Peyer's patch (tissue), 4 donors: ENCODE measurements around the gene BRMS1L. TPM values are rescaled to one million over a fixed set of nuclear protein-coding genes. Genes with fewer than 3 reads are reported as not detected.
A peak's percentile ranks its signal among the peaks of the same experiment; 100 is the strongest.

Experiments
- DNase-seq, 3 donors: peaks; one replicate each; pipeline ENCODE4 v3.0.0-alpha.2; 2017 to 2019
- H3K27ac ChIP-seq, 4 donors: fragments of 200-600 bp; sonication (generic); one replicate each; pipeline ENCODE4 v1.5.1; 2016 to 2019
- H3K27me3 ChIP-seq, 2 donors: fragments of 200-600 bp; sonication (generic); one replicate each; pipeline ENCODE4 v1.5.1; 2019
- H3K36me3 ChIP-seq, 3 donors: fragments of 200-600 bp; sonication (generic); one replicate each; pipeline ENCODE4 v1.5.1; 2016 to 2019
- H3K4me1 ChIP-seq, 4 donors: fragments of 200-600 bp; sonication (generic); one replicate each; pipeline ENCODE4 v1.5.1; 2016 to 2019
- H3K4me3 ChIP-seq, 4 donors: fragments of 200-600 bp; sonication (generic); 1 replicate in 3 of 4; 2 replicates in 1 of 4; pipeline ENCODE4 v1.5.1; 2016 to 2019; ENCODE audit warnings: mild to moderate bottlenecking in 1 of 4
- H3K9me3 ChIP-seq, 4 donors: fragments of 200-600 bp; sonication (generic); one replicate each; pipeline ENCODE4 v1.5.1; 2016 to 2019; ENCODE audit warnings: mild to moderate bottlenecking in 1 of 4
- POLR2A ChIP-seq, 2 donors: fragments of 450-650 bp; IDR thresholded peaks; one replicate each; pipeline ENCODE4 v1.5.1; 2017; ENCODE audit warnings: antibody characterized with exemption in 2 of 2, mild to moderate bottlenecking in 2 of 2, moderate library complexity in 2 of 2
- total RNA-seq, 4 donors: library from RNA; depleted of rRNA; stranded (reverse); fragments of >200 nt; gene quantifications; one replicate each; pipeline ENCODE4 v1.1.0, GENCODE V29; 2016
- TF ChIP-seq, protein P1 (sequence below), 6 experiments: fragments of 450-650 bp in 4 of 6; fragments of 200-600 bp in 2 of 6; sonication (generic) in 1 of 6; IDR thresholded peaks; one replicate each; pipeline ENCODE4 v1.5.1; 2017 to 2019; ENCODE audit warnings: antibody characterized with exemption in 6 of 6, mild to moderate bottlenecking in 3 of 6, moderate library complexity in 1 of 6

The BRMS1L gene
- total RNA-seq, 4 donors from 2014 or later: 0.53 to 4.1 (median 2.4) TPM

DNA sequence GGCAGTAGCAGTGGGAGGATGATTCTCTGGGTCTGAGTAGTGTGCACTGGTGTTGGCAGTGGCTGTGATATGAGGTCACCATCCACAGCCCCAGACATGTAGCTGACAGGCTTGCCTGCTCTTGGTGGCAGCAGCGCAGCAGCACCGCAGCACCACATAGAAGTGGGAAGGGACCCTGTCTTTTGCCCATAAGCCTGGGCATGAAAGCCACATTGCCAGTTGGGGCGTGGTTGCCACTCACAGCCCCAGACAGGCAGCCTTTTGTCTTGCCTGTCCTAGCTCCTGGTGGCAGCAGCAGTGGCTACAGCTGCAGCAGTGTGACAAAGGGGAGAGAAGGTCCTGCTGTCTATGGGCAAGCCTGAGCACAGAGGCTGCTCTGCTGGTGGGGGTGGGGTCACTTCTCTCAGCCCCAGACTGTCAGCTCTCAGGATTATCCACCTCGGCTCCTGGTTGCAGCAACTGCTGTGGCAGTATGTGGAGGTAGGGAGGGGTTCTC, 71.5 kb downstream of the BRMS1L start:
- Histone ChIP-seq H3K27ac (no peak overlapping the region), H3K4me3 (no peak overlapping the region), H3K4me1 (no peaks in the 10 kb centered on the region), H3K27me3 (no peaks in the 10 kb centered on the region), H3K9me3 (no peaks in the 10 kb centered on the region), H3K36me3 (no peaks in the 10 kb centered on the region)
- TF ChIP-seq, protein P1, sequence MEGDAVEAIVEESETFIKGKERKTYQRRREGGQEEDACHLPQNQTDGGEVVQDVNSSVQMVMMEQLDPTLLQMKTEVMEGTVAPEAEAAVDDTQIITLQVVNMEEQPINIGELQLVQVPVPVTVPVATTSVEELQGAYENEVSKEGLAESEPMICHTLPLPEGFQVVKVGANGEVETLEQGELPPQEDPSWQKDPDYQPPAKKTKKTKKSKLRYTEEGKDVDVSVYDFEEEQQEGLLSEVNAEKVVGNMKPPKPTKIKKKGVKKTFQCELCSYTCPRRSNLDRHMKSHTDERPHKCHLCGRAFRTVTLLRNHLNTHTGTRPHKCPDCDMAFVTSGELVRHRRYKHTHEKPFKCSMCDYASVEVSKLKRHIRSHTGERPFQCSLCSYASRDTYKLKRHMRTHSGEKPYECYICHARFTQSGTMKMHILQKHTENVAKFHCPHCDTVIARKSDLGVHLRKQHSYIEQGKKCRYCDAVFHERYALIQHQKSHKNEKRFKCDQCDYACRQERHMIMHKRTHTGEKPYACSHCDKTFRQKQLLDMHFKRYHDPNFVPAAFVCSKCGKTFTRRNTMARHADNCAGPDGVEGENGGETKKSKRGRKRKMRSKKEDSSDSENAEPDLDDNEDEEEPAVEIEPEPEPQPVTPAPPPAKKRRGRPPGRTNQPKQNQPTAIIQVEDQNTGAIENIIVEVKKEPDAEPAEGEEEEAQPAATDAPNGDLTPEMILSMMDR (IDR thresholded peaks at IDR 0.05): peak in 1 of 6 experiments; percentile 3
- TF ChIP-seq POLR2A (IDR thresholded peaks at IDR 0.05): no peak
- DNase-seq: no peak

DNA sequence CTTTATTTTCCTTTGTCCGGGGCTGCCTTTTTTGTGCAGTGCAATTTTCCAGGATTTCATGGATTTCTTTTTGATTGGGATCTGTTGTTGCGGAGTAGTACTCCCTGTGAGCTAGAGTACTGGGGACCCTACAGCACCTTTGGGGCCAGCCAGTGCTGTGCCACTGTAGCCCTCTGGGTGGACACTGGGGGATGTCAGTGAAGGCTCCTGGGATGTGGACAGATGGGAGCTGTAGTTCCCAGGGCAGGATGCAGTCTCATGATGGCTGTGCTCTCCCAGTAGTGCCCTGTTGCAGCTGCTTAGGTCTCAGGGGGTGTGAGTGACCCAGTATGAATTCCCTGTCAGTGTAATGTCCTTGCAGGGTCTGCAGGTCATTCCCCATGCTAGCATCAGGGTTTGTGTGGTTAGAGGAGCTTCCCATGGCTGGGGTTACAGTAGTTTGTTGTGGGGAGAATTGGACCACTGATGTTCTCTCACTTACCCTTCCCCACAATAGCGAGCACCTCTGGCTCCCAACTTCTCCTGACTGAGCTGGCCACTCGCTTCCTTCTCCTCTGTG, 72.2 kb downstream of the BRMS1L start:
- Histone ChIP-seq H3K9me3 (no peaks in the 10 kb centered on the region), H3K4me3 (no peak overlapping the region), H3K4me1 (no peaks in the 10 kb centered on the region), H3K27me3 (no peaks in the 10 kb centered on the region), H3K36me3 (no peaks in the 10 kb centered on the region), H3K27ac (no peak overlapping the region)
- TF ChIP-seq POLR2A (IDR thresholded peaks at IDR 0.05): no peak
- TF ChIP-seq, protein P1 (IDR thresholded peaks at IDR 0.05): no peak
- no peak for DNase-seq

DNA sequence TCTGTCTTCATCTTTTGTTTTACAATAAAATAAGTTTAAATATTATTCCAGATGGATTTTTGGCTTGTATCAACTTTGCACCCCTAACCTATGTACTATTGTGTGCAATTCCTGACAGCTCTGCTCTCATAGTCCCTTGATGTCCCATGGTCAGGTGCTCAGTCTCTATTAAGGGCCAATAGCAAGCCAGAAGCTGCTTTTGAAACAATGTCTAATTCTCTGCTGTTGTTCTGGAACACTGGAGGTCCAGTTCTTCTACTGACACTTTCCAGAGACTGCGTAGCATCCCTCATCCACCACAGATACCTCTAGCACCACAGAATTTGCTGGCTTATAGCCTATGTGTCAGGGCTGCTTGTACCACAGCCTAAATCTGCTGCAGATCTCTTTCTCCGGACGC, 74.6 kb downstream of the BRMS1L start:
- TF ChIP-seq, protein P1 (IDR thresholded peaks at IDR 0.05): no peak
- TF ChIP-seq POLR2A (IDR thresholded peaks at IDR 0.05): no peak
- H3K27me3 ChIP-seq: no peaks in the 10 kb centered on the region
- no peaks in the 10 kb centered on the region for H3K4me1 ChIP-seq
- no peak for DNase-seq
- H3K27ac ChIP-seq: no peak overlapping the region
- no peaks in the 10 kb centered on the region for H3K9me3 ChIP-seq
- H3K4me3 ChIP-seq: no peak overlapping the region
- H3K36me3 ChIP-seq: no peaks in the 10 kb centered on the region

DNA sequence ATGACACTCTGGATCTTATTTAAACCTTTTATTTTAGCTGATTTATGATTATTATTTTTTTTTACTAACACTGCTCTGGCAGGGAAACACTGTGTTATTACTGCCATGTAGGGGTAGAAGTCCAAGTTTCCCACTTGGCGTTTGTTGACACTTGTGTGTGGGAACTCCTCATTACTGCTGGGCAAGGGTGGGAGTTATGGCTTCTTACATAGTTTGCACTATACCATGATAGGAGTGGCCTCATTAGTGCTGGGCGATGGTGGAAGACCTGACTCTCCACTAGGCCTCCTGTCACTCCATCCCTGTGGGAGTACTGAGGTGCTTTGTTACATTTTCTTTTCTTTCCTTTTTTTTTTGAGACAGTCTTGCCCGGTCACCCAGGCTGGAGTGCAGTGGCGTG, 83.5 kb downstream of the BRMS1L start:
- TF ChIP-seq, protein P1 (IDR thresholded peaks at IDR 0.05): no peak
- no peak for TF ChIP-seq POLR2A (IDR thresholded peaks at IDR 0.05)
- Histone ChIP-seq H3K4me3 (no peak overlapping the region), H3K27ac (no peak overlapping the region), H3K9me3 (no peaks in the 10 kb centered on the region), H3K27me3 (no peaks in the 10 kb centered on the region), H3K36me3 (no peaks in the 10 kb centered on the region), H3K4me1 (no peaks in the 10 kb centered on the region)
- DNase-seq: no peak

DNA sequence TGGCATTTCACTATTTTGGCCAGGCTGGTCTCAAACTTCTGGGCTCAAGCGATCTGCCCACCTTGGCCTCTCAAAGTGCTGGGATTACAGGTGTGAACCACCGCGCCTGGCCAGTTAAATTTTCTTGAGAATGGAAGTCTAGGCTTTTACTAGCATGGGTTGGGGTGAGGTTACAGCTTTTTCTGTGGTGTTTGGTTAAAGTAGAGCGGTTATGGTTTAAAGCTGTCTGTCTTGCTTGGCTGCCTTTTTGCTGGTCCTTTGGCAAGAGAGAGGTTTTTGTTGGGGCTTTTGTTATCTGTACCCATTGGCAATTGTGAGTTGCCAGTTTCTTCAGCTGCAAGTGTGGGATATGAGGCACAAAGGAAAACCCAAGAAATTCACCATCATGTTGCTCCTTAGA, 84.1 kb downstream of the BRMS1L start:
- Histone ChIP-seq H3K4me3 (no peak overlapping the region), H3K4me1 (no peaks in the 10 kb centered on the region), H3K27me3 (no peaks in the 10 kb centered on the region), H3K36me3 (no peaks in the 10 kb centered on the region), H3K27ac (no peak overlapping the region), H3K9me3 (no peaks in the 10 kb centered on the region)
- no peak for DNase-seq
- TF ChIP-seq, protein P1 (IDR thresholded peaks at IDR 0.05): no peak
- no peak for TF ChIP-seq POLR2A (IDR thresholded peaks at IDR 0.05)

DNA sequence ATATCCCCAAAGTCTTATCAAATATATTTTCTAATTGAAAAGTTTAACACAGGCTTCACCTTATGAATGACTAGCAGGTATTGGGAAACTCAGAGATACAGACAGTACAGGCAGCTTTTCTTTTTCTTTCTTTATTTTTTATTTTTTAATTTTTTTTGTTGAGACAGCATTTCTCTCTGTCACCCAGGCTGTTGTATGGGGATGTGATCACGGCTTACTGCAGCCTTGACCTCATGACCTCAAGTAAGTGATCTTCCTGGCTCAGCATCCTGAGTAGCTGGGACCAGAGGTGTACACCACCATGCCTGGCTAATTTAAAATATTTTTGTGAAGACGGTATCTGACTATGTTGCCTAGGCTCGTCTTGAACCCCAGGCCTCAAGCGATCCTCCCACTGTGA, 85.0 kb downstream of the BRMS1L start:
- Histone ChIP-seq H3K4me3 (no peak overlapping the region), H3K27me3 (no peaks in the 10 kb centered on the region), H3K36me3 (no peaks in the 10 kb centered on the region), H3K9me3 (no peaks in the 10 kb centered on the region), H3K4me1 (no peaks in the 10 kb centered on the region), H3K27ac (no peak overlapping the region)
- DNase-seq: no peak
- TF ChIP-seq, protein P1 (IDR thresholded peaks at IDR 0.05): no peak
- TF ChIP-seq POLR2A (IDR thresholded peaks at IDR 0.05): no peak
